HG03064 (cell line): ENCODE data around the gene ZNF622.
"Not testable (repeated sequence)": the region's sequence is repeated elsewhere in the genome, so short reads cannot be mapped to it uniquely, and the experiment has no call there.

Source experiments
- ATAC-seq: cut with Tn5 transposase; IDR thresholded peaks from one replicate; pipeline ENCODE4 v1.9.1; 2021; ENCODE audit warnings: low read depth; ENCODE audit not compliant: unreplicated experiment

ZNF622 gene

GRCh38 chr5:16482891-16483290 is 17.3 kb upstream of the ZNF622 start:
- ATAC-seq = no peak

GRCh38 chr5:16480821-16481538 is 15.4 kb upstream of the ZNF622 start:
- ATAC-seq = no peak

GRCh38 chr5:16480144-16480543 is 14.5 kb upstream of the ZNF622 start:
- ATAC-seq = no peak

- ATAC-seq = no peak
Observed at GRCh38 chr5:16477541-16477940, 11.9 kb upstream of the ZNF622 start.

- ATAC-seq = not testable (repeated sequence)
Observed at GRCh38 chr5:16476417-16476816, 10.8 kb upstream of the ZNF622 start.

- ATAC-seq = no peak
Observed at GRCh38 chr5:16471387-16471786, 5.8 kb upstream of the ZNF622 start.

- peak; percentile 66 for ATAC-seq
Observed at GRCh38 chr5:16467363-16468219, 2.0 kb upstream of the ZNF622 start.

GRCh38 chr5:16464664-16465543 is 696 bp downstream of the ZNF622 start:
- no peak for ATAC-seq

GRCh38 chr5:16464231-16464630 is 1.4 kb downstream of the ZNF622 start:
- no peak for ATAC-seq

GRCh38 chr5:16461782-16462181 is 3.8 kb downstream of the ZNF622 start:
- ATAC-seq = no peak

GRCh38 chr5:16461026-16461425 is 4.6 kb downstream of the ZNF622 start:
- no peak for ATAC-seq

- ATAC-seq = no peak
Observed at GRCh38 chr5:16459451-16459850, 6.1 kb downstream of the ZNF622 start.

- no peak for ATAC-seq
Observed at GRCh38 chr5:16457853-16458252, 7.7 kb downstream of the ZNF622 start.

- ATAC-seq = no peak
Observed at GRCh38 chr5:16457451-16457850, 8.1 kb downstream of the ZNF622 start.

GRCh38 chr5:16456103-16456832 is 9.3 kb downstream of the ZNF622 start:
- peak; percentile 61 for ATAC-seq

GRCh38 chr5:16455668-16456067 is 9.9 kb downstream of the ZNF622 start:
- no peak for ATAC-seq

GRCh38 chr5:16454686-16455085 is 10.9 kb downstream of the ZNF622 start:
- ATAC-seq = no peak

- ATAC-seq = no peak
Observed at GRCh38 chr5:16453609-16454008, 12.0 kb downstream of the ZNF622 start.

GRCh38 chr5:16450163-16450562 is 15.4 kb downstream of the ZNF622 start:
- no peak for ATAC-seq

- no peak for ATAC-seq
Observed at GRCh38 chr5:16446993-16447392, 18.6 kb downstream of the ZNF622 start.
